Vagina (tissue), 2 donors: ENCODE measurements around the gene DND1. TPM values are rescaled to one million over a fixed set of nuclear protein-coding genes. Genes with fewer than 3 reads are reported as not detected.
"Not testable (repeated sequence)": the region's sequence is repeated elsewhere in the genome, so short reads cannot be mapped to it uniquely, and the experiment has no call there.

Experiments
- DNase-seq, 2 donors: peaks; one replicate each; pipeline ENCODE4 v3.0.0-alpha.2; 2017; ENCODE audit errors: extremely low spot score in 2 of 2
- H3K27ac ChIP-seq: fragments of 200-600 bp; sonication (generic); one replicate; pipeline ENCODE4 v1.5.1; 2019
- H3K27me3 ChIP-seq: fragments of 200-600 bp; sonication (generic); one replicate; pipeline ENCODE4 v1.5.1; 2019
- H3K36me3 ChIP-seq, 2 donors: fragments of 200-600 bp; sonication (generic); one replicate each; pipeline ENCODE4 v1.5.1; 2017 to 2019
- H3K4me1 ChIP-seq: fragments of 200-600 bp; sonication (generic); one replicate; pipeline ENCODE4 v1.5.1; 2019
- H3K4me3 ChIP-seq, 2 donors: fragments of 200-600 bp; sonication (generic); 1 replicate in 1 of 2; 2 replicates in 1 of 2; pipeline ENCODE4 v1.5.1; 2016 to 2019
- H3K9me3 ChIP-seq: fragments of 200-600 bp; sonication (generic); one replicate; pipeline ENCODE4 v1.5.1; 2019
- POLR2A ChIP-seq, 2 donors: fragments of 450-650 bp; IDR thresholded peaks; one replicate each; pipeline ENCODE4 v1.6.1; 2017; ENCODE audit warnings: antibody characterized with exemption in 2 of 2, mild to moderate bottlenecking in 2 of 2, moderate library complexity in 2 of 2
- POLR2AphosphoS5 ChIP-seq, 2 donors: sonication (generic); formaldehyde crosslinking; IDR thresholded peaks; one replicate each; pipeline ENCODE4 v1.9.0; 2017; ENCODE audit warnings: antibody characterized with exemption in 2 of 2, mild to moderate bottlenecking in 2 of 2, low read depth in 1 of 2; ENCODE audit not compliant: insufficient read depth in 1 of 2
- intact Hi-C: fragments of 100-400 bp; cut with DNase I; formaldehyde crosslinking; loops from one replicate; pipeline ENCODE4 v1.15.1; 2023
- total RNA-seq: library from RNA; depleted of rRNA; stranded (reverse); fragments of >200 nt; gene quantifications from one replicate; pipeline ENCODE4 v1.2.3, GENCODE V29; 2016
- TF ChIP-seq, protein P1 (sequence below), 3 experiments: fragments of 450-650 bp in 2 of 3; fragments of 200-600 bp in 1 of 3; sonication (generic) in 1 of 3; IDR thresholded peaks; one replicate each; pipeline ENCODE4 v1.5.1; 2017 to 2019; ENCODE audit warnings: antibody characterized with exemption in 3 of 3, mild to moderate bottlenecking in 2 of 3, moderate library complexity in 2 of 3

The DND1 gene
- total RNA-seq, 1 donor from 2014 or later, result 2.9 TPM

DNA sequence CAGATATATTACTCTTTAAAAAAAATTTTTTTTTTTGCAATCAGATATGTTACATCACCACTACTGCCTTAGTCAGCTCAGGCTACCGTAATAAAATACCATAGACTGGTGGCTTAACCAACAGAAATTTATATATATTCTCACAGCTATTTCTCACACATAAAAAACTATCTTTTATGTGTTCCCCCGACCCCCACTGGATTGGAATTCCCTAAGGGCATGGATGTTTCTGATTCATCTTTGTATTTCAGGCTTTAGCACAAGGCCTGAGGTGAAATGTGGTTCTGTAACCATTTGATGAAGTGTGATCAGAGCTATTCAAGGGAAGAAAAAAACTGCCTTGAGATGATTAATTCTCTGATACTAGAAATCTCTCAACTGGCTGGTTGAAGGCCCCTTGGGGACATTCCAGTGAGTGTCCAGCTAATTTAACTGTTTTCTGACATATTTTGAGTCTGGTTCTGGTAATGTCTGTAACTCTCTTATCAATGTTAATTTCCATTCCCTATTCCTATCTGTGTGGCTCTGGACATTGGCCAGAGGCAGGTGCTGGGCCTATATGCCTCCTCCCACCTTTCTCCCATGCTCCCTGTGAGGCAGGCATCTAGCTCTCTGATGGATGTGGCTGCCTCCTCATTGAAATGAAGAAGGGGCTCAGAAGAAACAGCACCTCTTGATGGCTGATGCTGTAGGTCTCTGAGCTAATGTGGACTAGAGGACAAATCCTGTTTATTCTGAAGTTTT lies 42.9 kb downstream of the DND1 start:
- H3K27ac ChIP-seq, result no peak overlapping the region
- H3K9me3 ChIP-seq, result no peaks in the 10 kb centered on the region
- H3K4me3 ChIP-seq, result peak overlapping the region in 1 of 2 donors; percentile 55
- peaks cover 25% of the 10 kb centered on the region for H3K4me1 ChIP-seq
- no peaks in the 10 kb centered on the region for H3K27me3 ChIP-seq
- intact Hi-C loops, result loop anchor here (10.0 kb wide), 1 partner anchor 66 kb away; the partner anchor contains the start of genes APBB3 and SLC35A4
- H3K36me3 ChIP-seq, result no peaks in the 10 kb centered on the region
- no peak for DNase-seq
- no peak for TF ChIP-seq POLR2A (IDR thresholded peaks at IDR 0.05)
- no peak for TF ChIP-seq POLR2AphosphoS5 (IDR thresholded peaks at IDR 0.05; ENCODE audit: insufficient read depth in 1 of 2, low read depth in 1 of 2)
- TF ChIP-seq, protein P1, sequence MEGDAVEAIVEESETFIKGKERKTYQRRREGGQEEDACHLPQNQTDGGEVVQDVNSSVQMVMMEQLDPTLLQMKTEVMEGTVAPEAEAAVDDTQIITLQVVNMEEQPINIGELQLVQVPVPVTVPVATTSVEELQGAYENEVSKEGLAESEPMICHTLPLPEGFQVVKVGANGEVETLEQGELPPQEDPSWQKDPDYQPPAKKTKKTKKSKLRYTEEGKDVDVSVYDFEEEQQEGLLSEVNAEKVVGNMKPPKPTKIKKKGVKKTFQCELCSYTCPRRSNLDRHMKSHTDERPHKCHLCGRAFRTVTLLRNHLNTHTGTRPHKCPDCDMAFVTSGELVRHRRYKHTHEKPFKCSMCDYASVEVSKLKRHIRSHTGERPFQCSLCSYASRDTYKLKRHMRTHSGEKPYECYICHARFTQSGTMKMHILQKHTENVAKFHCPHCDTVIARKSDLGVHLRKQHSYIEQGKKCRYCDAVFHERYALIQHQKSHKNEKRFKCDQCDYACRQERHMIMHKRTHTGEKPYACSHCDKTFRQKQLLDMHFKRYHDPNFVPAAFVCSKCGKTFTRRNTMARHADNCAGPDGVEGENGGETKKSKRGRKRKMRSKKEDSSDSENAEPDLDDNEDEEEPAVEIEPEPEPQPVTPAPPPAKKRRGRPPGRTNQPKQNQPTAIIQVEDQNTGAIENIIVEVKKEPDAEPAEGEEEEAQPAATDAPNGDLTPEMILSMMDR (IDR thresholded peaks at IDR 0.05), result no peak

DNA sequence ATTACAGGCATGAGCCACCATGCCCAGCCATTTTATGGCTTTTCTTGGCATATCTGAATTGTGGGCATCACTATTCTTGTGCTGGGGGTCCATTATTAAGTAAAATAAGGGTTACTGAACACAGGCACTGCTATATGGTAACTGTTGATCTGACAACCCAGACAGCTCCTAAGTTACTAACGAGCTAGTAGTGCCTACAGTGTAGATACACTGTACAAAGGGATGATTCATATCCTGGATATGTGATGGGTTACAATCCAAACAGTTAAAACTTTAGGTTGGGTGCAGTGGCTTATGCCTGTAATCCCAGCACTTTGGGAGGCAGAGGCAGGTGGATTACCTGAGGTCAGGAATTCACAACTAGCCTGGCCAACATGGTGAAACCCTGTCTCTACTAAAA lies 44.7 kb downstream of the DND1 start:
- intact Hi-C loops, result no loop called here
- H3K4me3 ChIP-seq, result no peak overlapping the region

DNA sequence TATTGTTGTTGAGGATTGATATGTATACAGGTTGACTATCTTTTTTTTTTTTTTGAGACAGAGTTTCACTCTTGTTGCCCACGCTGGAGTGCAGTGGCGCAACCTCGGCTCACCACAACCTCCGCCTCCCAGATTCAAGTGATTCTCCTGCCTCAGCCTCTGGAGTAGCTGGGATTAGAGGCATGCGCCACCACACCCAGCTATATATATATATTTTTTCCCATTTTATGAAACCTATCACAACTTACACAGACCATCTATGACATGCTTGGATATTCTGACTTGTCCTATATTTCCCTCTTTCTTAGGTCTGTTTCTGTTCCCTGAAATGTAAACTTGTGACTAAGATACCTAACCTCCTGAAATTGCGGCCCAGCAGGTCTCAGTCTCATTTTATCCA lies 45.4 kb downstream of the DND1 start:
- no peak overlapping the region for H3K4me3 ChIP-seq
- TF ChIP-seq POLR2A (IDR thresholded peaks at IDR 0.05), result no peak
- TF ChIP-seq, protein P1 (IDR thresholded peaks at IDR 0.05), result no peak
- no peak for TF ChIP-seq POLR2AphosphoS5 (IDR thresholded peaks at IDR 0.05; ENCODE audit: insufficient read depth in 1 of 2, low read depth in 1 of 2)
- H3K36me3 ChIP-seq, result no peaks in the 10 kb centered on the region
- intact Hi-C loops, result no loop called here
- H3K27ac ChIP-seq, result no peak overlapping the region
- DNase-seq, result no peak
- H3K9me3 ChIP-seq, result no peaks in the 10 kb centered on the region
- H3K4me1 ChIP-seq, result peaks cover 16% of the 10 kb centered on the region
- no peaks in the 10 kb centered on the region for H3K27me3 ChIP-seq

More for the DNA sequence above, 44.7 kb downstream of the DND1 start:
- TF ChIP-seq POLR2A (IDR thresholded peaks at IDR 0.05), result no peak
- TF ChIP-seq, protein P1 (IDR thresholded peaks at IDR 0.05), result no peak
- TF ChIP-seq POLR2AphosphoS5 (IDR thresholded peaks at IDR 0.05; ENCODE audit: insufficient read depth in 1 of 2, low read depth in 1 of 2), result no peak
- Histone ChIP-seq H3K36me3 (no peaks in the 10 kb centered on the region), H3K27ac (no peak overlapping the region), H3K9me3 (no peaks in the 10 kb centered on the region), H3K4me1 (peaks cover 23% of the 10 kb centered on the region), H3K27me3 (no peaks in the 10 kb centered on the region)
- DNase-seq, result no peak

DNA sequence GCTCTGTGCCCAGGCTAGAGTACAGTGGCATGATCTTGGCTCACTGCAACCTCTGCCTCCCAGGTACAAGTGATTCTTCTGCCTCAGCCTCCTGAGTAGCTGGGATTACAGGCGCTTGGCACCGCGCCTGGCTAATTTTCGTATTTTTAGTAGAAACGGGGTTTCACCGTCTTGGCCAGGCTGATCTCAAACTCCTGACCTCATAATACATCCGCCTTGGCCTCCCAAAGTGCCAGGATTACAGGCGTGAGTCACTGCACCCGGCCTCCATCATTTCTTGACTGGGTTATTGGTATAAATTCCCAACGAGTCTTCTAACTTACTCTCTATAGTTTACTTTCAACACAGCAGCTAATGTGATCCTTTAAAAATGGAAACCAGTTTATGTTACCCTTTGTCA lies 48.5 kb downstream of the DND1 start:
- H3K9me3 ChIP-seq, H3K4me3 ChIP-seq, intact Hi-C loops, DNase-seq, H3K36me3 ChIP-seq, H3K27ac ChIP-seq, H3K27me3 ChIP-seq, H3K4me1 ChIP-seq: not testable (repeated sequence)

DNA sequence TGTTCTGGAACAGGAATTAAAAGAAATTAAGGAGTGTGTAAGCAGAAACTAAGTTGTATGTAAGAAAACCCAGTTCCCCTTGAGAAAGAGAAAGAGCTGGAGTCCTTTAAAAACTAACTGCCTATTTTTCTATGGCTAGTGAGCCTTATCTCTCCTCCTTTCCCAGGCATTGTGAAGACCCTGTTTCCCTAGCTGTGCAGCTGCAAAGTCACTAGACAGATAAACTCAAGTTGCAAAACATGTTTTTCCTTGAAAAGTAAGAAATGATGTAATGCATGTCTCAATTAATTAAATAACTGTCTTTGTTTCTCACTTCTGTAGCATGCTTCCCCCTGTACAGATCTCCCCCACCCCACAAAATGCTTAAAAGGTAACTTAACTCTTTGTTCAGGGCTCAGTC lies 50.3 kb downstream of the DND1 start:
- H3K9me3 ChIP-seq, H3K4me1 ChIP-seq, intact Hi-C loops, H3K36me3 ChIP-seq, H3K27me3 ChIP-seq, DNase-seq, H3K4me3 ChIP-seq, H3K27ac ChIP-seq: not testable (repeated sequence)

DNA sequence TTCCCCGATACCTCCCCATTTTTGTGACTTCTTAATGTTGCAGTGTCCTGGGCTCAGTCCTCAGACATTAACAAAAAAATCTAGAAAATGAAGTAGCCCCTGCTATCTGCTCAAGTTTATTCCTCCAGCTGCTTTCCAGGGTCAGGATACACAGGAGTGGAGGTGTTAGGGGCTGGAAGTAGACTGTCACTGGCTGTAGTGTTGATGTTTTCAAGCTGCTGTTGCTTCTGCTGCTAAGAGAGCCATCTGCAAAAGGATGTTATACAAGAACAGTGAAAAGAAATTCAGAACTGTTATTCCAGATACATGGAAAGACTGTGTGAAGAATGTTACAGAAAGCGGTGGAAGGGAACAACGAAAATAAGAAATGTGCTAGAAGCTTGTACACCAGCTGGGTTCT lies 51.1 kb downstream of the DND1 start:
- Histone ChIP-seq H3K27ac (no peak overlapping the region), H3K9me3 (no peaks in the 10 kb centered on the region), H3K36me3 (no peaks in the 10 kb centered on the region), H3K4me1 (no peaks in the 10 kb centered on the region), H3K27me3 (no peaks in the 10 kb centered on the region), H3K4me3 (no peak overlapping the region)
- DNase-seq, result no peak
- intact Hi-C loops, result no loop called here
- no peak for TF ChIP-seq POLR2A (IDR thresholded peaks at IDR 0.05)
- no peak for TF ChIP-seq POLR2AphosphoS5 (IDR thresholded peaks at IDR 0.05; ENCODE audit: insufficient read depth in 1 of 2, low read depth in 1 of 2)
- TF ChIP-seq, protein P1 (IDR thresholded peaks at IDR 0.05), result no peak
